Suppressor macrophage treated with lipopolysaccharide for 4 hours (primary cell): Measurements from ENCODE around the gene COL21A1.

Experiments used
- DNase-seq: peaks from one replicate; pipeline ENCODE4 v3.0.0-alpha.2; 2020

Gene COL21A1

GRCh38 chr6:56244528-56245253 is 2.7 kb downstream of the COL21A1 start:
- DNase-seq = peak; percentile 31

- DNase-seq = no peak
These were observed 3.3 kb downstream of the COL21A1 start for GRCh38 chr6:56244089-56244488.

- peak; percentile 72 for DNase-seq
These were observed 3.8 kb downstream of the COL21A1 start for GRCh38 chr6:56243518-56244070.

- no peak for DNase-seq
These were observed 5.0 kb downstream of the COL21A1 start for GRCh38 chr6:56242346-56242745.

- no peak for DNase-seq
These were observed 6.1 kb downstream of the COL21A1 start for GRCh38 chr6:56241124-56241802.

- DNase-seq = no peak
These were observed 9.0 kb downstream of the COL21A1 start for GRCh38 chr6:56238352-56238751.

- no peak for DNase-seq
These were observed 12.1 kb downstream of the COL21A1 start for GRCh38 chr6:56235245-56235644.

- DNase-seq = no peak
These were observed 14.9 kb downstream of the COL21A1 start for GRCh38 chr6:56232436-56232835.

GRCh38 chr6:56231827-56232226 is 15.6 kb downstream of the COL21A1 start:
- no peak for DNase-seq

- no peak for DNase-seq
These were observed 16.3 kb downstream of the COL21A1 start for GRCh38 chr6:56230976-56231566.

- DNase-seq = no peak
These were observed 20.1 kb downstream of the COL21A1 start for GRCh38 chr6:56227071-56227879.

- no peak for DNase-seq
These were observed 23.4 kb downstream of the COL21A1 start for GRCh38 chr6:56223995-56224394.

- DNase-seq = no peak
These were observed 24.9 kb downstream of the COL21A1 start for GRCh38 chr6:56222499-56222898.

- DNase-seq = no peak
These were observed 27.3 kb downstream of the COL21A1 start for GRCh38 chr6:56220078-56220477.

GRCh38 chr6:56214703-56215101 is 32.7 kb downstream of the COL21A1 start:
- DNase-seq = no peak

GRCh38 chr6:56214041-56214702 is 33.2 kb downstream of the COL21A1 start:
- no peak for DNase-seq

- no peak for DNase-seq
These were observed 35.7 kb downstream of the COL21A1 start for GRCh38 chr6:56211724-56212123.

GRCh38 chr6:56204134-56204533 is 43.2 kb downstream of the COL21A1 start:
- no peak for DNase-seq

- DNase-seq = peak; percentile 6
These were observed 47.4 kb downstream of the COL21A1 start for GRCh38 chr6:56199956-56200355.

GRCh38 chr6:56193846-56194245 is 53.5 kb downstream of the COL21A1 start:
- DNase-seq = no peak

GRCh38 chr6:56188429-56188828 is 59.0 kb downstream of the COL21A1 start:
- no peak for DNase-seq

GRCh38 chr6:56187686-56188085 is 59.7 kb downstream of the COL21A1 start:
- no peak for DNase-seq
